ENCODE measurements around the gene MSRB3. TPM values are rescaled to one million over a fixed set of nuclear protein-coding genes. Genes with fewer than 3 reads are reported as not detected.

MSRB3 gene
- total RNA-seq, 3 donors from 2014 or later (not counting 1 experiment from before 2014, with no cell fraction given): 2.4 to 3.4 (median 3.1) TPM

DNA sequence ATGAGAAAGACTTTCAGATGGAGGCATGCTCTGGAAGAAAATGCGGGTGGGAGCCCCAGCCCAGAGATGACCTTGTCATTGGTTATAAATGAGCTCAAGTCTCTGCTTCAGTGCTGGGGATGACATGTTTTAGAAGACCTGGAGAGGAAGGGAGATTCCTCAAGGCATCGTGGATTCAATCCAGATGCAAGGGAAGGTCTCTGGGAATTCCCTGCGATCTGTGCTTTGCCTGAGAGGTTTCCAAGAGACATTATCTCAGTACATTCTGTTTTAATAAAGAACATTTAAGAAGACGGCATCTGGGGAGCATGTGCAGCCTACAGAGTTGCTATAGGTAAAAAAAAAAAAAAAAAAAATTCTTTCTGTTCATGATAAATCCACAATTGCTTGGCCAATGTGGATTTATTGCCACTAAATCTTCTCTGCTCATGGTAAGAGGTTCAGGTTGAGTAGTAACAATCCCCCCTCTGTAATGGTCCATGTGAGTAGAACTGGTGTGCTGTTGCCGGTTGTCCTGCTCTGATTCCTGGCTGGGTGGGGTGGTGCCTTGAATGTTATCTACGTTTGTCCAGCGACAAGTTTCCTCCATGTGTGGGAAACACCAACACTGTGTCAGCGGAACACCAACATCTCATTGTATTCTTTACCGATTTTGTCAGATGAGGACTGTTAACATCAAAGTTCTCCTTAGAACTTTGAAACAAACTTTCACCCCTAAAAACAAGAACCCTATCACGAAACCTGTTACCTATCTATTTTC, 230.0 kb downstream of the MSRB3 start:
- no peak for DNase-seq
- Mint-ChIP-seq H3K4me3 (no peak overlapping the region), H3K4me1 (no peaks in the 10 kb centered on the region), H3K36me3 (no peaks in the 10 kb centered on the region), H3K27me3 (ENCODE audit: low read depth in 2 of 2) (peaks cover 13 to 30% of the 10 kb centered on the region in 2 donors), H3K9me3 (no peaks in the 10 kb centered on the region), H3K27ac (no peak overlapping the region)
- Histone ChIP-seq H3K27me3 (ENCODE audit: control insufficient read depth, insufficient read depth, low read length) (no peaks in the 10 kb centered on the region), H3K4me1 (ENCODE audit: control insufficient read depth, insufficient read depth, low read length) (no peaks in the 10 kb centered on the region), H3K9me3 (ENCODE audit: control insufficient read depth, insufficient read depth, low read length) (no peaks in the 10 kb centered on the region), H3K4me3 (ENCODE audit: low read length) (no peak overlapping the region), H3K27ac (ENCODE audit: low read length) (no peak overlapping the region), H3K36me3 (ENCODE audit: control insufficient read depth, insufficient read depth, low read length) (no peaks in the 10 kb centered on the region)
- intact Hi-C loops (cut with micrococcal nuclease): no loop called here
- WGBS (ENCODE audit: insufficient coverage): 77% methylated on average over 10 of the region's 10 CpGs
- TF ChIP-seq, protein P1, sequence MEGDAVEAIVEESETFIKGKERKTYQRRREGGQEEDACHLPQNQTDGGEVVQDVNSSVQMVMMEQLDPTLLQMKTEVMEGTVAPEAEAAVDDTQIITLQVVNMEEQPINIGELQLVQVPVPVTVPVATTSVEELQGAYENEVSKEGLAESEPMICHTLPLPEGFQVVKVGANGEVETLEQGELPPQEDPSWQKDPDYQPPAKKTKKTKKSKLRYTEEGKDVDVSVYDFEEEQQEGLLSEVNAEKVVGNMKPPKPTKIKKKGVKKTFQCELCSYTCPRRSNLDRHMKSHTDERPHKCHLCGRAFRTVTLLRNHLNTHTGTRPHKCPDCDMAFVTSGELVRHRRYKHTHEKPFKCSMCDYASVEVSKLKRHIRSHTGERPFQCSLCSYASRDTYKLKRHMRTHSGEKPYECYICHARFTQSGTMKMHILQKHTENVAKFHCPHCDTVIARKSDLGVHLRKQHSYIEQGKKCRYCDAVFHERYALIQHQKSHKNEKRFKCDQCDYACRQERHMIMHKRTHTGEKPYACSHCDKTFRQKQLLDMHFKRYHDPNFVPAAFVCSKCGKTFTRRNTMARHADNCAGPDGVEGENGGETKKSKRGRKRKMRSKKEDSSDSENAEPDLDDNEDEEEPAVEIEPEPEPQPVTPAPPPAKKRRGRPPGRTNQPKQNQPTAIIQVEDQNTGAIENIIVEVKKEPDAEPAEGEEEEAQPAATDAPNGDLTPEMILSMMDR (IDR thresholded peaks at IDR 0.05): no peak
- no peak for ATAC-seq

DNA sequence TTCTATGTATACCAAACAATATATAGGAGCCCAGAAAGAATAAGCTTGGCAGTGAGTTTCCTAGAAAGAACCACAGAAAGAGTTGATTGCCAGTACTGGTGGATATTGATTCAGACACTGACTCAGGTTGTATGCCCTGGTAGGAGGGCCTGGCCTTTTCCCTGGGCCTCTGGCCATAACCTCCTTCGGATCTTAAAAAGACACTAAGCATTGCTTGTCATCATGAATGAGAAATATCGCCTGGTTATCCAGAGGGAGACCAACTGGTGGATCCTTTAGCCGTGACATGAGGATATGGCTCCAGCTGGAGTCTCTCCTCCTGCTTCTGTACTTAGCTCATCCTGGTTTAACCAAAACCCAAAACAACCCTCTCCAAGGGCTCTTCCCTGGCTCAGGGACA, 231.5 kb downstream of the MSRB3 start:
- 92% methylated on average over 3 of the region's 3 CpGs for WGBS (ENCODE audit: insufficient coverage)
- DNase-seq (no peak), ATAC-seq (no peak)
- H3K4me1 ChIP-seq (ENCODE audit: control insufficient read depth, insufficient read depth, low read length): no peaks in the 10 kb centered on the region
- H3K4me3 ChIP-seq (ENCODE audit: low read length): no peak overlapping the region
- Mint-ChIP-seq H3K4me3 (no peak overlapping the region), H3K27ac (no peak overlapping the region), H3K27me3 (ENCODE audit: low read depth in 2 of 2) (peaks cover 12 to 24% of the 10 kb centered on the region in 2 donors), H3K4me1 (no peaks in the 10 kb centered on the region), H3K9me3 (no peaks in the 10 kb centered on the region), H3K36me3 (no peaks in the 10 kb centered on the region)
- H3K9me3 ChIP-seq (ENCODE audit: control insufficient read depth, insufficient read depth, low read length): no peaks in the 10 kb centered on the region
- H3K36me3 ChIP-seq (ENCODE audit: control insufficient read depth, insufficient read depth, low read length): no peaks in the 10 kb centered on the region
- intact Hi-C loops (cut with micrococcal nuclease): no loop called here
- no peak overlapping the region for H3K27ac ChIP-seq (ENCODE audit: low read length)
- TF ChIP-seq, protein P1 (IDR thresholded peaks at IDR 0.05): no peak
- no peaks in the 10 kb centered on the region for H3K27me3 ChIP-seq (ENCODE audit: control insufficient read depth, insufficient read depth, low read length)

DNA sequence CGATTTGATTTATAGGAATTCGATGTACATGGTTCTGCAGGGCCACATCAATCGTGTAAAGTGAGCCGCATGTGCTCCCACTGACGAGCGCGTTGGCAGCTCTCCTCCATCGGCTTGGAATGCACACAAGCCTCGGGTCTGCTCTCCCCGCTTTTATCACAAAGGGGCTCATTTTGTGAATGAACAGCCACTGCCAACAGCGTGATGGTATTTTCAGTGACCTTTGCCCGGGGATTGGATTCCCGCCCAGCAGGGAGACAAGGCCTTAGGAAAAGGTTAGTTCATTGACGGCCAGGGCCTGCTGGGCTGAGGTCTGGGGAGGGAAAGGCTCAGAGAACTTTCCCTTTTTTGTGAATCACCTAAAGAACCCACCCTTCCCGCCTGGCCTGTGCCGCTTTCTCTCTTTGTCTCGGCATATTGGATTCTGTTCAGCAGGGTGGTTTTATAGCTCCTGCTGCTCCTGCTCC, 232.1 kb downstream of the MSRB3 start:
- H3K27ac Mint-ChIP-seq: no peak overlapping the region
- Histone ChIP-seq H3K4me1 (ENCODE audit: control insufficient read depth, insufficient read depth, low read length) (no peaks in the 10 kb centered on the region), H3K27me3 (ENCODE audit: control insufficient read depth, insufficient read depth, low read length) (no peaks in the 10 kb centered on the region), H3K36me3 (ENCODE audit: control insufficient read depth, insufficient read depth, low read length) (no peaks in the 10 kb centered on the region), H3K27ac (ENCODE audit: low read length) (no peak overlapping the region), H3K4me3 (ENCODE audit: low read length) (no peak overlapping the region), H3K9me3 (ENCODE audit: control insufficient read depth, insufficient read depth, low read length) (no peaks in the 10 kb centered on the region)
- intact Hi-C loops (cut with micrococcal nuclease): no loop called here
- no peaks in the 10 kb centered on the region for H3K36me3 Mint-ChIP-seq
- no peaks in the 10 kb centered on the region for H3K9me3 Mint-ChIP-seq
- 89% methylated on average over 16 of the region's 17 CpGs for WGBS (ENCODE audit: insufficient coverage)
- no peak overlapping the region for H3K4me3 Mint-ChIP-seq
- no peaks in the 10 kb centered on the region for H3K4me1 Mint-ChIP-seq
- ATAC-seq: no peak
- no peak for DNase-seq
- peaks cover 10 to 22% of the 10 kb centered on the region in 2 donors for H3K27me3 Mint-ChIP-seq (ENCODE audit: low read depth in 2 of 2)
- TF ChIP-seq, protein P1 (IDR thresholded peaks at IDR 0.05): no peak

Measured in natural killer cell (primary cell).